AG08395 (cell line): ENCODE measurements around the gene ST6GALNAC1.
"Not testable (repeated sequence)": the region's sequence is repeated elsewhere in the genome, so short reads cannot be mapped to it uniquely, and the experiment has no call there.

Experiments
- DNase-seq: peaks from one replicate; pipeline ENCODE4 v3.0.0; 2012; ENCODE audit warnings: mixed read lengths, low spot score

ST6GALNAC1 gene

GRCh38 chr17:76642032-76642561 is 1.5 kb downstream of the ST6GALNAC1 start:
- DNase-seq: no peak

- no peak for DNase-seq
These were observed 2.1 kb downstream of the ST6GALNAC1 start for GRCh38 chr17:76641501-76641900.

DNA sequence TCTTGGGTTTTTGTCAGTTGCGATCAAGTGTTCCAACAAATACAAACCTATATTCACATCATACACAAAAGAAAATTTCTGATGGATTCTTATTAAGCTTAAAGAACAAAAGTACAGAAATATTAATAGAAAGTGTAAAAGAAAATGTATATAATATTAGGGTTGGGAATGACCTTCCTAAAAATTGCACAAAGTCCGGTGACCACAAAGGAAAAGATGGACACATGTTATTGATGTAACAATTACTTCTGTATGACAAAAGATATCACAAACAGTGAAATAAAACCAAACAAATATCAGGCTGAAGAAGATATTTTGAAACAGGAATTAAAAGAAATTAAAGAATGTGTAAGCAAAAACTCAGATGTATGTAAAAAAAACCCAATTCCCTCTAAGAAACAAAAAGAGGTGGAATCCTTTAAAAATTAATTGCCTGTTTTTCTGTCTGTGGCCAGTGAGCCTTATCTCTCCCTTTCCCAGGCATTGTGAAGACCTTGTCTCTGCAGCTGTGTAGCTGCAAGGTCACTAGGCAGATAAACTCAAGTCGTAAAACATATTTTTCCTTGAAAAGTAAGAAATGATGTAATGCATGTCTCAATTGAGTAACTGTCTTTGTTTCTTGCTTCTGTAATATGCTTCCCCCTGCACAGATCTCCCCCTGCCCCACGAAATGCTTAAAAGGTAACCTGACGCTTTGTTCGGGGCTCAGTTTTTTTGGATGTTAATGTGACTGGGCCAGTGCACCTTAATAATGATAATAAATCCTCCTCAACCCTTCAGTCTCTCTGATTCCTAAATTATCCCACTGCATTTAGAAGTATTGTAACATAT is 2.8 kb downstream of the ST6GALNAC1 start:
- DNase-seq: no peak

DNA sequence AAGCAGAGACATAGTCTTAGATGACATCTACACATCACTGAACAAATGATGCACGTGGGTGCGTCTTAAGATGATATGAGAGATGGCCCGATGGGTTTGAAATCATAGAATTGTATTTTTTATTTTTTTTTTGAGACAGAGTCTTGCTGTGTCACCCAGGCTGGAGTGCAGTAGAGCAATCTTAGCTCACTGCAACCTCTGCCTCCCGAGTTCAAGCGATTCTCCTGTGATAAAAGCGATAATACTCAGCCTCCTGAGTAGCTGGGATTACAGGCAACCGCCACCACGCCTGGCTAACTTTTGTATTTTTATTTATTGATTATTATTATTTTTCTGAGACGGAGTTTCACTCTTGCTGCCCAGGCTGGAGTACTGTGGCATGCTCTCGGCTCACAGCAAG is 5.3 kb downstream of the ST6GALNAC1 start:
- no peak for DNase-seq

GRCh38 chr17:76636486-76637206 is 6.9 kb downstream of the ST6GALNAC1 start:
- DNase-seq: not testable (repeated sequence)

- peak; percentile 23 for DNase-seq
These were observed 7.7 kb downstream of the ST6GALNAC1 start for GRCh38 chr17:76635659-76636360.

DNA sequence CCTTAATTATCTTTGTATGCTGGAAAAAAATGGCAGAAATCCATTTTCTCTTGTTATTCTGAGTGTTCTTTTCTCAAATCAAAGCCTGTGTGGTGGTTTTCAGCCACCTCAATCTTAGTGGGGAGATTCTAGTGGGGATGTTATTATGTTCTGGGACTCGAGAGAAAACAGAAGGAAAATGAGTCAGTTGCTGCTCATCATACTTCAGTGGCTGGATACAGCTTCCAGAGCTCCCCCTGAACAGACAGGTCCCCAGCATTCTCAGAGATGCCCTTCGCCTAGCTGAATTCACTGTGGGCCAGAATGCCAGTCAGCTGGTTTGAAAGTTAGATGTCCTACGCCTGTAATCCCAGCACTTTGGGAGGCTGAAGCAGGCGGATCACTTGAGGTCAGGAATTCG is 8.5 kb downstream of the ST6GALNAC1 start:
- DNase-seq: no peak

DNA sequence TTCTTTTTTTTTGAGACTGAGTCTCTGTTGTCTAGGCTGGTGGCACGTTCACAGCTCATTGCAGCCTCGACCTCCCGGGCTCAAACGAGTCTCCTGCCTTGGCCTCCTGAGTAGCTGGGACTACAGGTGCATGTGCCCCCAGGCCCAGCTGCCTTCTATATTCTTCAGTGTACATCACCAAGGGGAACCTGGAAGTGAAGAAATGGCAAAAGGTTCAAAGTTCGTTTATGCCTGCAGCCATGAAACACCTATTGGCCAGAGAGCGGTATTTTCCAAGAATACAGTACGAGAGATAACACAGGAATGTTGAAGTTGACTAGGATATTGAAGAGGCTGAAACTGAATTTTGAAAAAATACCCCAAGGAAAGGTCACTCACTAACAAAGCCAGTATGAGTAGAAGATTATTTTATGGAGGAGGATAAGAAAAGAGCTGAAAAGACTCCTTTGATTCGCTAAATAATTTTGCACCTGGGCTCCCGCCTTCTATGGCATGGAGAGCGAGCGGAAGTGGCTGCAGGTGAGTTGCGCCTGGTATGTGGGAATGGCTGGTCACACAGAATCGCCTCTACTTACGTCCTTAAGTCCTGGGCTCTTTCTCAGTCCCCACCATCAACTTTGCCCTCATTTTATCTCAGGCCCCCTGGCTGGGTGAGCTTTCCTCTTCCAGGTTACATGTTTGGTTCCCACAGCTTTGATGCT is 9.8 kb downstream of the ST6GALNAC1 start:
- no peak for DNase-seq

DNA sequence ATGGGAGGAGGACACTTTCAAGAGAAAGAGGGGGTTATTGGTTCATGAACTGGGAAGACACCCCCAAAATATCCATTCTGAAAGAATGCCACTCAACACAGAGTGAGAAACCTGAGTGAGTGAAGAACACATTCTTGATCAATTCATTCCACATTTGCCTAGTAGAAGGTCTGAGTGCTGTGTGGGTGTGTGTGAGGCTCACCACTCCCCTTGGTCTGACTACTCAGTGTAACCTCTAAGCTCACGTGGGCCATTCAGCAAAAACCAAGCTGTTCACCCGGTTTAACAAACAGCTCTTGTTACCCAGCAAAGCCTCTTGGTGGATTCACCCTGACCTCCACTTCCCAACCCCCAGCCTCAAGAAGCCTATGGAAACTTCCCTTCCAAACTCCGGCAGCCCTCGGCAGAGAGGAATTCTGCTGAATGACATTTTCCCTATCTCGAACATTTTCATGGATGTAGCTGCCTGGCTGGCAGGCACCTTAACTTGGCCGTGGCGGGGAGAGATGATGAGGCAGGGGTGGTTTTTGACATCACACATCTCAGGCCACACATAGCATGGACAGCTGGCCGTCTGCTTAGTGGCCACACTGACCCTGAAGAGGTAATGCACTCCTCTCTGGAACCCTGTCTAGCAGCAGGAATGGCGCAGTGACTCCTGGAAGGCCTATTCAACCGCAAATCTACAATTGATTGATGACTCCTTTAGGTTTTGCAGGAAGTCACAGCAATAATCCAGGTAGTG is 11.6 kb downstream of the ST6GALNAC1 start:
- DNase-seq: no peak

- no peak for DNase-seq
These were observed 13.4 kb downstream of the ST6GALNAC1 start for GRCh38 chr17:76630151-76630550.

GRCh38 chr17:76627510-76627909 is 16.0 kb downstream of the ST6GALNAC1 start:
- DNase-seq: no peak

- DNase-seq: no peak
These were observed 17.1 kb downstream of the ST6GALNAC1 start for GRCh38 chr17:76626442-76626841.

- DNase-seq: no peak
These were observed 18.1 kb downstream of the ST6GALNAC1 start for GRCh38 chr17:76625496-76625895.

- peak; percentile 86 for DNase-seq
These were observed 20.0 kb downstream of the ST6GALNAC1 start for GRCh38 chr17:76623271-76624146.

DNA sequence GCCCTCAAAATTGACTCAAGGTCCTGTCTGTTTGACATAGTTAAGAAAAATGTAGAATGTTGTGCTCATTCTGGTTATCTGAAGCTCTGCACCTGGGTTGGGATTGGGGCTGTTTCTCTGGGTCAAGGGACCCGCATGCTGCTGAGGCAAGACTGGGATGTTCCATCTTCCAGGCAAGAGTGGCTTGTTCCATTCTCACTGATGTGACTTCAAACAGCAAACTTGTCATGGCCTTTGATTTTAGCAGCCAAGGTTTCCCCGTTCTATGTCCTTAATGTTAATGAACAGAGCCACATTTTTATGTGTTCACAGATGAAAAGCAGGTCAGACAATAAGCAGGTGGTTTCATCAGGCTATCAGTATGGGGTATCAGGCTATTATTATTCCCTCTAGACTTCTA is 25.7 kb downstream of the ST6GALNAC1 start:
- DNase-seq: no peak

GRCh38 chr17:76614912-76615617 is 28.5 kb downstream of the ST6GALNAC1 start:
- DNase-seq: no peak

DNA sequence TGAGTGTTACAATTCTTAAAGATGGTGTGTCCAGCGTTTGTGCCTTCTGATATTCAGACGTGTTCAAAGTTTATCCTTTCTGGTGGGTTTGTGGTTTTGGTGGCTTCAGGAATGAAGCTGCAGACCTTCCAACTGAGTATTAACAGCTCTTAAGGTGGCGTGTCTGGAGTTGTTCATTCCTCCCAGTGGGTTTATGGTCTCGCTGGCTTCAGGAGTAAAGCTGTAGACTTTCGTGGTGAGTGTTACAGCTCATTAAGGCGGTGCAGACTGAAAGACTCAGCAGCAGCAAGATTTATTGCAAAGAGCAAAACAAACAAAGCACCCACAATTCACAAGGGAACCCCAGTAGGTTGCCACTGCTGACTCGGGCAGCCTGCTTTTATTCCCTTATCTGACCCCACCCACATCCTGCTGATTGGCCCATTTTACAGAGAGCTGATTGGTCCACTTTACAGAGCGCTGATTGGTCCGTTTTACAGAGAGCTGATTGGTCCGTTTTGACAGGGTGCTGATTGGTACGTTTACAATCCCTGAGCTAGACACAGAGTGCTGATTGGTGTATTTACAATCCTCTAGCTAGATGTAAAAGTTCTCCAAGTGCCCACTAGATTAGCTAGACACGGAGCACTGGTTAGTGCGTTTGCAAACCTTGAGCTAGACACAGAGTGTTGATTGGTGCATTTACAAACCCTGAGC is 29.3 kb downstream of the ST6GALNAC1 start:
- DNase-seq: not testable (repeated sequence)

DNA sequence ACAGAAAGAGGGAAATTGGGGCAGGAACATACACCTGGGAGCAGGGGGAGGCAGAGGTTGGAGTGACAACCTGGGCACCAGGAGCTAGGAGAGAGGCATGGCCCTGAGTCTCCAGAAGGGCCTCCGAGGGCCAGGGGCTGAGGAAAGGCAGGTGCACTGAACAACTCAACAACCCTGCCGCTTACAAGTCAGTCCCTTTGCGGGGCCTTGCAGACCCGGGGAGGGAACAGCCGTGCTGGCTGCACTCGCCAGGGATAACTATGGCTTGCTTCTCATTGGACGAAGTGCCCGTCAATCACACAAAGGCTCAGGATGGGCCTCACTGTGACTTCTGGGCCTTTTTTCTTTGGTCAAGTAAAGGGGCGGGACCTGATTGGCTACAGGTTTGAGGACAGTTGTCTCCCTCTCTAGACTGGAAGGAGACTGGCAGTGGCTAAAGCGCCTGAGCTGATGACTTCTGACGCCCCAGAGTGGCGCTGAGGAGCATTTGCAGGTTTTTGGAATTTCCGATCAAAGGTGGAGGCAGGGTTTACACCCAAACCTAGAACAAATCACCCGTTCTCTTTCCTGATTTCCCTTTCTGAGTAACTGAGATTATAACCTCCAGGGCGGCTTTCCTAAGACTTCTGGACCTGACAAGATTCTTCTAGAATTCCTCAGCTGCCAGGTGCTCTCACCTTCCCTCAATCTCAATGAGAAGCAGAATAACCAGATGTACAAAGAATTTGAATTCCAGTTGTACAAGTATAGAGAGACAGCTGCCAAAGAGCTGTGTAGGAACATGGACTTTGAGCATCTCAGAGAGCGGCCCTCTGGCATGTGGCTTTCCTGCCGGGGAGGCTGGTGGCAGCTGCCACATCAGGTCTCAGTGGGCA is 30.3 kb downstream of the ST6GALNAC1 start:
- DNase-seq: no peak
